Ishikawa (cell line): ENCODE measurements around the gene FOXN3.

Experiments used
- NFIC ChIP-seq: IDR thresholded peaks from 2 replicates; pipeline ENCODE4 v1.6.1; 2012
- TCF12 ChIP-seq: IDR thresholded peaks from 2 replicates; pipeline ENCODE4 v1.6.1; 2012; ENCODE audit warnings: low read depth
- TF ChIP-seq, protein P1 (sequence below): IDR thresholded peaks from 2 replicates; pipeline ENCODE4 v1.6.1; 2012

DNA sequence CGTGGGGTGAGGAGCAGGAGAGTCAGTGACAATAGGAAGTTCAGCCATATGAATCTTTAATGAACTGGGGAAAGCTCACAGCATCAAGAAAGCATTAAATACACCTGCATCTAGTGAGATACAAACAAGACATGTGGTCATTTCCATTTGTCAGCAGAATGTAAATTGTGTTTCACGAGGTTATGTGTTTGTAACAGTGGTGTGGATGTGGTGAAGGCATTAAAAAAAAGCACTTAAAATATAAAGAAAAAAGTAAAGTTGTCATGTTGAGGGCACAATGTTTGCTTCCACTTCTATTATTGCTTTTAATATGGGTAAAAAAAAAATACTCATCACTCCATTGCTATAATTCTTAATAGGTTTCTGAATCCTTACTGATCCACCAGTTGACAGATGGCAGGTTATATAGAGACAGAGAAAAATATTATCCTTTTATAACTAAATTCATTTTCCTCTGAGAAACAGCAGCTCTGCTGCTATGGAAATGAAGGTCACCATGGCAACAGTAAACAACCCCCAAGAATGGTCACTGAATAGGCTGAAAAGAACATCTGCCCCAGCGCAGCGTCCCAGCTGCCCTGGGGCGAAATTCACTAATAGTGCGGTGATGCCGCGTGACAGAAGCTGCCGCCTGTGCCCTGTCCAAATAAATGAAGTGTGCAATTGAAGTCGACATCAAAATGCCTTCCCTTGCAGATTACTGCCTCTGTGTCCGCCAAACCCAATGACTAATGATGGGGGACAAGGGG is 226.1 kb downstream of the FOXN3 start:
- TF ChIP-seq, protein P1, sequence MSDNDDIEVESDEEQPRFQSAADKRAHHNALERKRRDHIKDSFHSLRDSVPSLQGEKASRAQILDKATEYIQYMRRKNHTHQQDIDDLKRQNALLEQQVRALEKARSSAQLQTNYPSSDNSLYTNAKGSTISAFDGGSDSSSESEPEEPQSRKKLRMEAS: no peak
- TF ChIP-seq NFIC (no peak), TCF12 (no peak)
